Right lobe of liver (tissue), 4 donors: ENCODE results near the gene PRKAB1.

ENCODE experiments used
- POLR2A ChIP-seq: fragments of 450-650 bp; IDR thresholded peaks from one replicate; pipeline ENCODE4 v1.6.1; 2017; ENCODE audit warnings: antibody characterized with exemption, mild to moderate bottlenecking
- TF ChIP-seq, protein P1 (sequence below), 4 donors: fragments of 200-600 bp in 3 of 4; fragments of 450-650 bp in 1 of 4; IDR thresholded peaks; one replicate each; pipeline versions ENCODE4 v1.5.1 to v1.8.0; 2016 to 2022; ENCODE audit warnings: antibody characterized with exemption in 4 of 4, mild to moderate bottlenecking in 2 of 4
- donor health status: DM: no; HTN: no; CAD: no.
- donor health status: DM: no; HTN: no; CAD: no.
- donor health status: DM: no; HTN: yes; CAD: no.

DNA sequence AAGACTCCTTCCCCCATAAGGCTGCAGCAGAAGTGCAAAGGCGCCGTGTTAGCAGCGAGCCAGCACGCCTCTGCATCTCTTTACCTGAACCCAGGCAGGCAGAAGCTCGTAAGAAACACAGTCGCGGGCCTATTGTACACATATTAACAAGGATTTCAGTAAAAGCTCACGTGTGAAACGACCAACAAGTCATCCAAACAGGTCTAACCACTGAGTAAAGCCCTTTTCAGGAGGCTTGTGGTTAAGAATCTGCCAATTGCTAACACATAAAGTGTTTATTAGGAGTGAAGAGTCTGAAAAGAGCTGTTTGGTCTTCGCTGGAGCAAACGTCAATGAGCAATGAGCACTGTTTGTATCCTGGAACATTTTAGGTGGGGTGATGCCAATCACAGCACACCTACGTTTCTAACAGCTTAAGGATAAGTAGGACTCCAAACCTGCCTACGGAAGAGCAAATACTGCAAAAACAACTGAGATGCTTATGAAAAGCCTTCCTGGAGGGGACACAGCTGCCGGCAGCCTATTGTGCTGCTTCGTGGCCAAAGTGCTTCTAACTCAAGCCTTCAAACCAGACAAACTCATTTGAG lies 43.1 kb downstream of the PRKAB1 start:
- TF ChIP-seq POLR2A: no peak
- TF ChIP-seq, protein P1, sequence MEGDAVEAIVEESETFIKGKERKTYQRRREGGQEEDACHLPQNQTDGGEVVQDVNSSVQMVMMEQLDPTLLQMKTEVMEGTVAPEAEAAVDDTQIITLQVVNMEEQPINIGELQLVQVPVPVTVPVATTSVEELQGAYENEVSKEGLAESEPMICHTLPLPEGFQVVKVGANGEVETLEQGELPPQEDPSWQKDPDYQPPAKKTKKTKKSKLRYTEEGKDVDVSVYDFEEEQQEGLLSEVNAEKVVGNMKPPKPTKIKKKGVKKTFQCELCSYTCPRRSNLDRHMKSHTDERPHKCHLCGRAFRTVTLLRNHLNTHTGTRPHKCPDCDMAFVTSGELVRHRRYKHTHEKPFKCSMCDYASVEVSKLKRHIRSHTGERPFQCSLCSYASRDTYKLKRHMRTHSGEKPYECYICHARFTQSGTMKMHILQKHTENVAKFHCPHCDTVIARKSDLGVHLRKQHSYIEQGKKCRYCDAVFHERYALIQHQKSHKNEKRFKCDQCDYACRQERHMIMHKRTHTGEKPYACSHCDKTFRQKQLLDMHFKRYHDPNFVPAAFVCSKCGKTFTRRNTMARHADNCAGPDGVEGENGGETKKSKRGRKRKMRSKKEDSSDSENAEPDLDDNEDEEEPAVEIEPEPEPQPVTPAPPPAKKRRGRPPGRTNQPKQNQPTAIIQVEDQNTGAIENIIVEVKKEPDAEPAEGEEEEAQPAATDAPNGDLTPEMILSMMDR (IDR thresholded peaks at IDR 0.05): no peak
